ENCODE data around the gene NELFCD.
A peak's percentile ranks its signal among the peaks of the same experiment; 100 is the strongest.
"Not testable (repeated sequence)": the region's sequence is repeated elsewhere in the genome, so short reads cannot be mapped to it uniquely, and the experiment has no call there.

NELFCD gene

GRCh38 chr20:59006864-59007664, 26.0 kb downstream of the NELFCD start, which contains the start of gene CTSZ:
TSS of gene CTSZ (minus strand) at chr20:59007254. CDS start at chr20:59007128, 126 bp downstream.
- H3K4me1 ChIP-seq (ENCODE audit: control insufficient read depth in 5 of 5, insufficient read depth in 5 of 5, low read length in 5 of 5), result peaks cover 22 to 91% (median 78%) of the 10 kb centered on the region in 5 donors

GRCh38 chr20:59007665-59008511, 26.8 kb downstream of the NELFCD start:
- H3K9ac ChIP-seq (ENCODE audit: low read length in 5 of 5), result peak overlapping the region in 4 of 5 donors; percentile 33 to 97 (median 74)
- peaks cover 0 to 14% (median 12%) of the 10 kb centered on the region in 5 donors for H3K36me3 ChIP-seq (ENCODE audit: control insufficient read depth in 5 of 5, insufficient read depth in 5 of 5, low read length in 5 of 5)
- H3K27ac ChIP-seq (ENCODE audit: low read depth, low read length), result peak overlapping the region; percentile 77
- no peaks in the 10 kb centered on the region for H3K9me3 ChIP-seq (ENCODE audit: control insufficient read depth in 5 of 5, low read length in 5 of 5)
- peaks cover 22 to 85% (median 78%) of the 10 kb centered on the region in 5 donors for H3K4me1 ChIP-seq (ENCODE audit: control insufficient read depth in 5 of 5, insufficient read depth in 5 of 5, low read length in 5 of 5)
- peak overlapping the region in 3 of 5 donors; percentile 45 to 90 (median 87) for H3K4me3 ChIP-seq (ENCODE audit: low read depth in 1 of 5, low read length in 5 of 5)
- no peaks in the 10 kb centered on the region for H3K27me3 ChIP-seq (ENCODE audit: control insufficient read depth in 5 of 5, insufficient read depth in 4 of 5, low read length in 5 of 5)

More at GRCh38 chr20:59006864-59007664, 26.0 kb downstream of the NELFCD start, which contains the start of gene CTSZ:
- Histone ChIP-seq H3K36me3 (ENCODE audit: control insufficient read depth in 5 of 5, insufficient read depth in 5 of 5, low read length in 5 of 5) (peaks cover 0 to 22% (median 19%) of the 10 kb centered on the region in 5 donors), H3K9ac (ENCODE audit: low read length in 5 of 5) (peak within 1 kb of the TSS; percentile 77 to 98 (median 95)), H3K9me3 (ENCODE audit: control insufficient read depth in 5 of 5, low read length in 5 of 5) (no peaks in the 10 kb centered on the region), H3K4me3 (ENCODE audit: low read depth in 1 of 5, low read length in 5 of 5) (peak within 1 kb of the TSS; percentile 53 to 92 (median 87)), H3K27me3 (ENCODE audit: control insufficient read depth in 5 of 5, insufficient read depth in 4 of 5, low read length in 5 of 5) (no peaks in the 10 kb centered on the region), H3K27ac (ENCODE audit: low read depth, low read length) (peak within 1 kb of the TSS; percentile 77)

- Histone ChIP-seq H3K4me1 (ENCODE audit: control insufficient read depth in 5 of 5, insufficient read depth in 5 of 5, low read length in 5 of 5) (peaks cover 22 to 75% (median 70%) of the 10 kb centered on the region in 5 donors), H3K9me3 (ENCODE audit: control insufficient read depth in 5 of 5, low read length in 5 of 5) (no peaks in the 10 kb centered on the region), H3K4me3 (ENCODE audit: low read depth in 1 of 5, low read length in 5 of 5) (no peak overlapping the region), H3K27me3 (ENCODE audit: control insufficient read depth in 5 of 5, insufficient read depth in 4 of 5, low read length in 5 of 5) (no peaks in the 10 kb centered on the region), H3K27ac (ENCODE audit: low read depth, low read length) (peak overlapping the region; percentile 77), H3K36me3 (ENCODE audit: control insufficient read depth in 5 of 5, insufficient read depth in 5 of 5, low read length in 5 of 5) (peaks cover 0 to 6% (median 5%) of the 10 kb centered on the region in 5 donors), H3K9ac (ENCODE audit: low read length in 5 of 5) (peak overlapping the region in 3 of 5 donors; percentile 6 to 60 (median 28))
Measured at GRCh38 chr20:59008715-59009336, 27.8 kb downstream of the NELFCD start.

- Histone ChIP-seq H3K9me3 (ENCODE audit: control insufficient read depth in 5 of 5, low read length in 5 of 5) (no peaks in the 10 kb centered on the region), H3K9ac (ENCODE audit: low read length in 5 of 5) (no peak overlapping the region), H3K27me3 (ENCODE audit: control insufficient read depth in 5 of 5, insufficient read depth in 4 of 5, low read length in 5 of 5) (no peaks in the 10 kb centered on the region), H3K27ac (ENCODE audit: low read depth, low read length) (peak overlapping the region; percentile 57), H3K4me3 (ENCODE audit: low read depth in 1 of 5, low read length in 5 of 5) (peak overlapping the region in 3 of 5 donors; percentile 16 to 53 (median 44)), H3K4me1 (ENCODE audit: control insufficient read depth in 5 of 5, insufficient read depth in 5 of 5, low read length in 5 of 5) (peaks cover 18 to 59% (median 57%) of the 10 kb centered on the region in 5 donors), H3K36me3 (ENCODE audit: control insufficient read depth in 5 of 5, insufficient read depth in 5 of 5, low read length in 5 of 5) (no peaks in the 10 kb centered on the region)
Measured at GRCh38 chr20:59010321-59010994, 29.4 kb downstream of the NELFCD start.

- Histone ChIP-seq H3K9ac (ENCODE audit: low read length in 5 of 5) (no peak overlapping the region), H3K36me3 (ENCODE audit: control insufficient read depth in 5 of 5, insufficient read depth in 5 of 5, low read length in 5 of 5) (no peaks in the 10 kb centered on the region), H3K27ac (ENCODE audit: low read depth, low read length) (peak overlapping the region; percentile 57), H3K9me3 (ENCODE audit: control insufficient read depth in 5 of 5, low read length in 5 of 5) (no peaks in the 10 kb centered on the region), H3K27me3 (ENCODE audit: control insufficient read depth in 5 of 5, insufficient read depth in 4 of 5, low read length in 5 of 5) (no peaks in the 10 kb centered on the region), H3K4me1 (ENCODE audit: control insufficient read depth in 5 of 5, insufficient read depth in 5 of 5, low read length in 5 of 5) (peaks cover 14 to 53% (median 50%) of the 10 kb centered on the region in 5 donors), H3K4me3 (ENCODE audit: low read depth in 1 of 5, low read length in 5 of 5) (peak overlapping the region in 4 of 5 donors; percentile 16 to 53 (median 45))
Measured at GRCh38 chr20:59010995-59011873, 30.2 kb downstream of the NELFCD start.

- not testable (repeated sequence) for H3K36me3 ChIP-seq (ENCODE audit: control insufficient read depth in 5 of 5, insufficient read depth in 5 of 5, low read length in 5 of 5); H3K9ac ChIP-seq (ENCODE audit: low read length in 5 of 5); H3K9me3 ChIP-seq (ENCODE audit: control insufficient read depth in 5 of 5, low read length in 5 of 5); H3K27me3 ChIP-seq (ENCODE audit: control insufficient read depth in 5 of 5, insufficient read depth in 4 of 5, low read length in 5 of 5)
- peak overlapping the region; percentile 57 for H3K27ac ChIP-seq (ENCODE audit: low read depth, low read length)
- peak overlapping the region in 2 of 5 donors; percentile 16 to 44 for H3K4me3 ChIP-seq (ENCODE audit: low read depth in 1 of 5, low read length in 5 of 5)
- H3K4me1 ChIP-seq (ENCODE audit: control insufficient read depth in 5 of 5, insufficient read depth in 5 of 5, low read length in 5 of 5), result peaks cover 14 to 54% (median 45%) of the 10 kb centered on the region in 5 donors
Measured at GRCh38 chr20:59011874-59012157, 30.8 kb downstream of the NELFCD start.

- Histone ChIP-seq H3K4me1 (ENCODE audit: control insufficient read depth in 5 of 5, insufficient read depth in 5 of 5, low read length in 5 of 5) (peaks cover 14 to 52% (median 35%) of the 10 kb centered on the region in 5 donors), H3K27me3 (ENCODE audit: control insufficient read depth in 5 of 5, insufficient read depth in 4 of 5, low read length in 5 of 5) (no peaks in the 10 kb centered on the region), H3K9ac (ENCODE audit: low read length in 5 of 5) (no peak overlapping the region), H3K36me3 (ENCODE audit: control insufficient read depth in 5 of 5, insufficient read depth in 5 of 5, low read length in 5 of 5) (peaks cover 0 to 2% (median 0%) of the 10 kb centered on the region in 5 donors), H3K9me3 (ENCODE audit: control insufficient read depth in 5 of 5, low read length in 5 of 5) (no peaks in the 10 kb centered on the region), H3K4me3 (ENCODE audit: low read depth in 1 of 5, low read length in 5 of 5) (no peak overlapping the region), H3K27ac (ENCODE audit: low read depth, low read length) (no peak overlapping the region)
Measured at GRCh38 chr20:59013031-59013951, 32.2 kb downstream of the NELFCD start.

- Histone ChIP-seq H3K4me1 (ENCODE audit: control insufficient read depth in 5 of 5, insufficient read depth in 5 of 5, low read length in 5 of 5) (peaks cover 10 to 44% (median 28%) of the 10 kb centered on the region in 5 donors), H3K9ac (ENCODE audit: low read length in 5 of 5) (no peak overlapping the region), H3K27ac (ENCODE audit: low read depth, low read length) (no peak overlapping the region), H3K27me3 (ENCODE audit: control insufficient read depth in 5 of 5, insufficient read depth in 4 of 5, low read length in 5 of 5) (no peaks in the 10 kb centered on the region), H3K4me3 (ENCODE audit: low read depth in 1 of 5, low read length in 5 of 5) (no peak overlapping the region), H3K36me3 (ENCODE audit: control insufficient read depth in 5 of 5, insufficient read depth in 5 of 5, low read length in 5 of 5) (peaks cover 0 to 2% (median 0%) of the 10 kb centered on the region in 5 donors), H3K9me3 (ENCODE audit: control insufficient read depth in 5 of 5, low read length in 5 of 5) (no peaks in the 10 kb centered on the region)
Measured at GRCh38 chr20:59013959-59014608, 33.0 kb downstream of the NELFCD start.
